Hematopoietic multipotent progenitor cell treated with erythropoietin and hydrocortisone succinate and interleukin-3 and kit ligand, for 6 days (in vitro differentiated cells): ENCODE measurements around the gene SDHA.
"Not testable (repeated sequence)": the region's sequence is repeated elsewhere in the genome, so short reads cannot be mapped to it uniquely, and the experiment has no call there.

ENCODE experiments used
- DNase-seq: peaks from one replicate; pipeline ENCODE4 v3.0.0-alpha.2; 2015

Gene SDHA

DNA sequence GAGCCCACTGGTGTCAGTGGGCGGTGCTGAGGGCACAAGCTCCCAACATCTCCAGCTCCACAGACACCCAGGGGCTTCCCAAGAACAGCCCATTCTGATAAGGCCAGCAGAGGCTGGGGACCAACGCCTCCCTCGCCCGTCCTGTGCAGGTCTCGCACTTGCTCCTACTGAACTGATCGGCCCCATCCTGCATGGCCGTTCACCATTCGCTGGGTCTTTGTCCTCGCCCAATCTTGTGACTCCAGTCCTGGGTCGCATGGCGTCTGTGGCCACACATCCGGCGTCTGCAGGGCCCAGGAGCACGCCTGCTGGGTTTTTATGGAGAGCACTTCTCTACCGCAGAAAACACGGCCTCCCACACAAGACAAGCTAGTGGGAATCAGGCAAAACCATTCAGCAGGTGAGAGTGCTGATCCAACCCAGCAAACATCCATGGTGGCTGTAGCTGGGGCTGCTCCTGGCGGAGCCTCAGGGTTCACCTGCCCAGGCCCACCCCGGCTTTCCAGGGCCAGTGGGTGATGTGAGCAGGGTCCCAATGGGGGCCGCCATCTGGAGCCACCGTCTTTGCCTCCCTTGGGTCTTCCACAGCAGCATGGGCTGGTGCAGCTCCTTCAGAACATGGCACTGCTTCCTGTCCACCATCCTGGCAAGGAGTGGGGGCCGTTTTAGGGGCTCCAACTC lies 19.5 kb upstream of the SDHA start:
- no peak for DNase-seq

GRCh38 chr5:199197-199949 lies 18.7 kb upstream of the SDHA start:
- no peak for DNase-seq

DNA sequence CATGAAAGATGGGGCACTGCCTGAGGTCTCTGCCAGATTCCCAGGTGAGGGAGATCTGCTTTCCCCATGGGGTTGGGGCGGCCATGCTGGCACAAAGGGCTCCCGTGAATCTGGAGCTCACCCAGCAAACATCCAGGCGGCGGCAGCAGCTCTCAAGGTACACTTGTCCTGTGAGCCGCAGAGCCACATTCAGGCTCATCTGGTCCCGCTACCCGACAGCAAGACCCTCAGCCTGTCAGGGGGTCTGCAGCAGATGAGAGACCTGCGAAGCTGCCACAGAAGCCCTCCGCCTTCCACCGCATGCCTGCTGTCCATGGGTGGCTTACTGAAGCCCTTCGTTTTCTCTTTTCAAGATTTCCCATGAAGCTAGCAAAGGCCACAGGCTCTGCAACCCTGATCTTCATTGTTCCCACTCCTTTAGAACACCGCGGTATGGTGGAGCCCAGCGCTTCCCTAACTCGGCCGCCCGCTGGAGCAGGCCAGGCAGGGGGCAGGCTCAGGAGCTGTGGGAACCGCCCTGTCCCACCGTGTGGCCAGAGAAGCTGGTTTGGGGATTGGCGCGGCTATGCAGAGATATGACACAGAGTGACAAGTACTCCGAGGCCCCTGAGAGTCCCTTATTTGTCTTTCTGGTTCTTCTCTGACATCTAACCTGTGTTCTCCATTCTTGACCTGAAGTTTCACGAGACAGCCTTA lies 18.0 kb upstream of the SDHA start:
- DNase-seq = no peak

DNA sequence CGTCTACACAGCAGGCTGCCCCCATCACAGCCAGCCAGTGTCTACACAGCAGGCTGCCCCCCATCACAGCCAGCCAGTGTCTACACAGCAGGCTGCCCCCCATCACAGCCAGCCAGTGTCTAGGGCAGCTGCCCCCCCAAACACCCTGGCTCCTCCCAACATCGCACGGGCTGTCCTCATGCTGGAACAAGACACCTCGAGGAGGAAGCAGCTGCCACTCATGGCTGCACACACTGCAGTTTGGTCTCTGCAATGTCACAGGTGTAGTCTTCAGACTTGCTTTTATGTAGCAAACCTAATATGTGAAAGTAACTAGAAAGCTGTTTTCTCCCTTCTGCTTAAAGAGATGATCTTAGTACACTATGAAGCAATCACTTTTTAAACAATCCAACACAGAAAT lies 17.1 kb upstream of the SDHA start:
- no peak for DNase-seq

GRCh38 chr5:201672-202071 lies 16.4 kb upstream of the SDHA start:
- DNase-seq = no peak

DNA sequence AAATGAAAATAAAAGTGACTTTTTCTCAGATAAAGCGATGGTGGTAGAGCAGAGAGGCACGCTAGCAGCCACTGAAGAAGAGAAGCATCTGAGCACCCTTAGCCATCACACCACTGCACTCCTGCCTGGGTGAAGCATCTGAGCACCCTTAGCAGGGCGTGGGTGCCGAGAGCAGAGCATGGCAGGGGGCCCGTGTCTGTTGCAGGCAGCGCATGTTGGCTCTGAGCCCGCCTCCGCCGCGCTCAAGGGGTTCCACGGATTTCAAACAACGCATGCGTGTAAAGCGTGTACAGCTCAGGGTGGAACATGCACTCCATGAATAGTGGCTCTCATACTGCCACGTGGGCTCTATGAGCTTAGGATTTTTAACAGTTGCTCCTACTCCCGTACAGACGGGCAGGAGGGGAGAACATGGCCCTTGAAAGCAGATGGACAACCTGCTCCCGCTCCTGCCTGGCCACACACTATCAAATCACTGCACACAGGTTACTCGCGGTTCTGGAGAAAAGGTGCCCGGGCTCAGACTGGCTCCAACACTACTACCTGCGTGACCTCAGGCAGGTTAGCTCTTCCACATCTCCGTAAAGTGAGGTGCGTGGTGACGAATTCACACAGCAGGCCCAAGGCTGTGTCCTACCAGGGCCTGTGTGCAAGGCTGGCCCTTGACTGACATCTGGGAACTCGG lies 14.7 kb upstream of the SDHA start:
- no peak for DNase-seq

GRCh38 chr5:204001-204400 lies 14.1 kb upstream of the SDHA start:
- DNase-seq = no peak

DNA sequence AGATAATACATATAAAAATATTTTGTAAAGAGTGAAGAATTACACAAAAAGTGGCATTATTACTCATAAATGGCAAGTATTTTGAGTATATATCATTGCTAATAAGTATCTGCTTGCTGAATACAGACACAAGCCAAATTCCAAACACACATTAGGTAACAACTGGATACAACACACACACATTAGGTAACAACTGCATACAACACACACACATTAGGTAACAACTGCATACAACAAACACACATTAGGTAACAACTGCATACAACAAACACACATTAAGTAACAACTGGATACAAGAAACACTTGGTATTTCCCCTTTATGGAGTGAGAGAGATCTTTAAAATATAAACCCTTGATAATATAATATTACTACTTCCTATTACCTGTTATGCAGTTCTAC lies 13.7 kb upstream of the SDHA start:
- no peak for DNase-seq

DNA sequence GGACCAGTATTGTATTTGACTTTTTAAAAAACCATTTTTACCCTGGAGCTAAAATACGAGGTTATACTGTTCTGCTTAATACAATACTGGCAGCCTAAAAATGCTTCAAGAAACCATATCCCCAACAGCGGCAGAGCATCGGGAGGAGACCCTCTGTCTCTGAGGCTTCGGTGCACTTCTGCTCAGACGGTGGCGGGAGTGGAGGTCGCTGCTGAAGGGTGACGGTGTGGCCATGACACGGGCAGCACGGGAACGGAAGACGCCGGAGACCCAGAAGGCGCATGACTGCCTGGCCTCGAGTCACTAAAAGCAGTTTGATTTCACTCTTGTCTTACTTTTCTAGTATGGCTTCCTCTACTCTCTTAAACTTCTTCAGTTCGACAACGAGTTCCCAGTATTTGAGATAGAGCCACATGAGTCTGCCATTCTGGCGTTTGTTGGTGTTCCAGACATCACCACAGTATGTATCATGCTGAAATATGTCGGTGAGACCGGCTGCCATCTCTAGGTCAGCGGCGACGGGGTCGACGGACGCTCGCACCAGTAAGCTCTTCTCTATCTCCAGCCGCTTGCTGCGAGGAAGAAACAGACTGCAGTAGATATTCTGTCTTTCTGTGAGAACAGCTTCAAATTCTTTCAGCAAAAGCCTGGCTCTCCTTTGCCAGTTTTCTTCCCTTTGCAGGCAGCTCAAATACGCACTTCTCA lies 13.0 kb upstream of the SDHA start:
- no peak for DNase-seq

DNA sequence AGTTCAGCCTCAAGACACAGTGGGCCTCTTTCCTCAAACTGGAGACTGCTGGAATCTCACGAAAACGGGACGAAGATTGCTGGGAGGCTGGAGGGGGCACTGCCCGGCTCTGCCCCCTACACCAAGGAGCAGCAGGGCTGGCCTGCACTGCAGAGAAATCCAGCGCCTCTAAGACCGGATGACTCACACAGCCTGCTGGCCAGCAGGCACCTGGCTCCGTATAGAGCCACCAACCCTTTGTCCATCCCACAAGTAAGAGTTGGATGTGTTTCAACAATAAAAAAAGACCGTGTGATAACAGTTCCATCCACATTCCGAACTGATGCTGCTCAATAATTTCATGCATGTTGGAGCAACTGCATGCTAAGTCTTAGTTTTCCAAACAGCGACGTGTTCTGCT lies 11.7 kb upstream of the SDHA start:
- DNase-seq = no peak

GRCh38 chr5:206927-207536 lies 11.1 kb upstream of the SDHA start:
- DNase-seq = no peak

GRCh38 chr5:207599-207998 lies 10.5 kb upstream of the SDHA start:
- DNase-seq = no peak

GRCh38 chr5:208449-209114 lies 9.5 kb upstream of the SDHA start:
- no peak for DNase-seq

DNA sequence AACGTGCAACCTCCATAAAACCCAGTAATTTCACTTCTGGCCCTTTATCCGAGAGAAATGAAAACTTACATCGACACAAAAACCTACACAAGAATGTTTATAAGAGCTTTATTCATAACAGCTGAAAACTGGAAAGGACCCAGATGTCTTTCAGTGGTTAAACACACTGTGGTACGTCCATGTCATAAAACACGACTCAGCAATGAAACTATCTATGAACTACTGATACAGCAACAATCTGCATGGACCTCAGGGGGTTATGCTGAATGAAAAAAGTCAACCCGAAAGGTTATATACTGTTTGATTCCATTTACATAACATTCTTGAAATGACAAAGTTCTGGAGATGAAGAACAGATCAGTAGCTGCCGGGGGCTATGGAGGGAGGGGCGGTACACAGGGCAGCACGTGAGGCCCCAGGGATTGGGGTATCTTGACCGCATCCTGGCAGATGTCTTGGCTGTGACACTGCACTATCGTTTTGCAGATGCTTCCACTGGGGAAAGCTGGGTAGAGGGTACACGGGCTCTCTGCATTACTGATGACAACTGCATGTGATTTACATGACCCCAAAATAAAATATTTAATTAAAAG lies 4.2 kb upstream of the SDHA start:
- DNase-seq = no peak

- DNase-seq = not testable (repeated sequence)
Observed at GRCh38 chr5:215256-215655, 2.9 kb upstream of the SDHA start.

- not testable (repeated sequence) for DNase-seq
Observed at GRCh38 chr5:216076-216475, 2.0 kb upstream of the SDHA start.

GRCh38 chr5:218457-219291 lies 554 bp downstream of the SDHA start:
- peak; percentile 48 for DNase-seq

- peak; percentile 48 for DNase-seq
Observed at GRCh38 chr5:219460-219863, 1.3 kb downstream of the SDHA start.

- DNase-seq = peak; percentile 48
Observed at GRCh38 chr5:219991-220390, 1.9 kb downstream of the SDHA start.

DNA sequence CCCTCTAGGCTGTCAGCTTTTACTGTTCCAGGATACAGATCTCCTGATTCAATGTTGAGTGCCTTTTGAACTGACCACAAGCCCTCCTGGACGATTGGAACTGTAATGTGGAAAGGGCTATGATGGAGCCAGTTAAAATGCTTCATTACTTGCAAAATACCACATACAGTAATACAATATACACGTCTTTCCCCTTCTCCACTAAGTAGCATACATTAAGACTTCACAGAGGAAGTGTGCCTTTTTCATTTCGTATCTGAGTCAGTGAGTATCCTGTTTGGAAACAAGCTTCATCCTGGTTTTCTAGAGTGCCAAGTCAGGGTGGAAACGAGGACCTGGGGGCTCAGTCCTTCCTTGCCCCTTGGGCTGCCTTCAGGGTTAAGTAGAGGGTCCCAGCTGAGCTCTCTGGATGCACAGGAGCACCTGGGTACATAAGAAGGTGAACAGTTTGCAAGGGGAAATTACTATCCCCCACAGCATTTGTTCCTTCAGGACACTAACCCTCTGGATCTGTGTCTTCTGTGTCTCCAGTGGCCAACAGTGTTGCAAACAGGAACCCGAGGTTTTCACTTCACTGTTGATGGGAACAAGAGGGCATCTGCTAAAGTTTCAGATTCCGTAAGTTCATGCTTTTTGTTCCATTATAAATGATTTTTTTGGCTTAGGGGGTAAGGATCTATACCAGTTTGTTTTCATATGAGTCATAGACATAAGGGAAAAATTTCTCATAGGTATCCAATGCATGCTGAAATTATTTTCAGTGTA lies 5.0 kb downstream of the SDHA start:
- not testable (repeated sequence) for DNase-seq
